Adrenal gland (tissue), 12 donors: ENCODE results near the gene HDAC4. TPM values are rescaled to one million over a fixed set of nuclear protein-coding genes. Genes with fewer than 3 reads are reported as not detected.

Source experiments
- DNase-seq, 7 donors: peaks; one replicate each; pipeline ENCODE4 v3.0.0-alpha.2; 2019 to 2020
- H3K27ac ChIP-seq, 5 donors: fragments of 200-600 bp; sonication (generic) in 4 of 5; 1 replicate in 3 of 5; 2 replicates in 2 of 5; pipeline versions ENCODE4 v1.5.1 to v1.8.0; 2016 to 2020; ENCODE audit warnings: mild to moderate bottlenecking in 1 of 5
- H3K27me3 ChIP-seq: fragments of 200-600 bp; 2 replicates; pipeline ENCODE4 v1.8.0; 2021
- H3K36me3 ChIP-seq, 2 donors: fragments of 200-600 bp; replicated peaks in 1 of 2; 1 replicate in 1 of 2; 2 replicates in 1 of 2; pipeline versions ENCODE4 v1.5.1 to v1.8.0; 2018 to 2022
- H3K4me1 ChIP-seq, 2 donors: fragments of 200-600 bp; replicated peaks in 1 of 2; 1 replicate in 1 of 2; 2 replicates in 1 of 2; pipeline versions ENCODE4 v1.5.1 to v1.8.0; 2018 to 2021
- H3K4me3 ChIP-seq, 4 donors: fragments of 200-600 bp; sonication (generic) in 3 of 4; one replicate each; pipeline ENCODE4 v1.5.1; 2016 to 2018
- H3K9me3 ChIP-seq, 3 donors: fragments of 200-600 bp; sonication (generic) in 1 of 3; replicated peaks in 1 of 3; 1 replicate in 2 of 3; 2 replicates in 1 of 3; pipeline versions ENCODE4 v1.5.1 to v1.8.0; 2016 to 2021
- POLR2A ChIP-seq, 2 donors: fragments of 450-650 bp; IDR thresholded peaks; one replicate each; pipeline ENCODE4 v1.6.1; 2017; ENCODE audit warnings: antibody characterized with exemption in 2 of 2, mild to moderate bottlenecking in 2 of 2, moderate library complexity in 1 of 2
- WGBS, 4 donors: extraction: QIAGEN DNeasy Blood & Tissue Kit in 2 of 4; methylation state at CpG; one replicate each; pipeline versions ENCODE4 v1.1.5 to v1.1.7; 2013 to 2017; 5-methylcytosine and 5-hydroxymethylcytosine counted together
- intact Hi-C, 2 donors: fragments of 100-400 bp; cut with DNase I; formaldehyde crosslinking; loops; one replicate each; pipeline versions ENCODE4 v1.14.1 to v1.15.0; 2022 to 2023
- polyA plus RNA-seq, 3 donors: library from polyadenylated mRNA; stranded (reverse); fragments of 200-250 nt in 2 of 3; fragments of 350-450 nt in 1 of 3; fragmentation: Illumina TruSeq in 1 of 3; extraction: RNeasy Lipid Tissue Mini Kit (QIAGEN cat#74804) in 1 of 3; gene quantifications; one replicate each; pipeline ENCODE4 v1.2.3, GENCODE V29; 2013 to 2014
- total RNA-seq, 9 donors: library from RNA; depleted of rRNA in 4 of 9; stranded (reverse); fragments of >200 nt in 4 of 9; fragments of 120-200 nt in 1 of 9; fragmentation: NEBNext Ultra II Directional in 1 of 9; extraction: Animal tissue kit (Norgen Biotek cat#: 25700) in 1 of 9; gene quantifications; one replicate each; pipeline versions ENCODE4 v1.1.0 to v1.2.4, GENCODE V29; 2013 to 2023
- TF ChIP-seq, protein P1 (sequence below), 6 experiments: fragments of 450-650 bp in 4 of 6; fragments of 200-600 bp in 2 of 6; sonication (generic) in 1 of 6; IDR thresholded peaks; 1 replicate in 5 of 6; 2 replicates in 1 of 6; pipeline versions ENCODE4 v1.5.1 to v1.8.0; 2016 to 2021; ENCODE audit warnings: antibody characterized with exemption in 6 of 6, mild to moderate bottlenecking in 2 of 6, moderate library complexity in 1 of 6
- donor health status: healthy with polysubstance abuse.
- donor health status: Bipolar disorder and iron deficiency.
- donor health status: DM: yes; HTN: yes; CAD: no.
- donor health status: DM: no; HTN: no; CAD: no.
- donor health status: DM: no; HTN: no; CAD: no.
- donor health status: DM: yes; HTN: yes; CAD: no.

Gene HDAC4
- total and polyA plus RNA-seq, 12 donors, result 8.3 to 88.9 (median 28.7) TPM

DNA sequence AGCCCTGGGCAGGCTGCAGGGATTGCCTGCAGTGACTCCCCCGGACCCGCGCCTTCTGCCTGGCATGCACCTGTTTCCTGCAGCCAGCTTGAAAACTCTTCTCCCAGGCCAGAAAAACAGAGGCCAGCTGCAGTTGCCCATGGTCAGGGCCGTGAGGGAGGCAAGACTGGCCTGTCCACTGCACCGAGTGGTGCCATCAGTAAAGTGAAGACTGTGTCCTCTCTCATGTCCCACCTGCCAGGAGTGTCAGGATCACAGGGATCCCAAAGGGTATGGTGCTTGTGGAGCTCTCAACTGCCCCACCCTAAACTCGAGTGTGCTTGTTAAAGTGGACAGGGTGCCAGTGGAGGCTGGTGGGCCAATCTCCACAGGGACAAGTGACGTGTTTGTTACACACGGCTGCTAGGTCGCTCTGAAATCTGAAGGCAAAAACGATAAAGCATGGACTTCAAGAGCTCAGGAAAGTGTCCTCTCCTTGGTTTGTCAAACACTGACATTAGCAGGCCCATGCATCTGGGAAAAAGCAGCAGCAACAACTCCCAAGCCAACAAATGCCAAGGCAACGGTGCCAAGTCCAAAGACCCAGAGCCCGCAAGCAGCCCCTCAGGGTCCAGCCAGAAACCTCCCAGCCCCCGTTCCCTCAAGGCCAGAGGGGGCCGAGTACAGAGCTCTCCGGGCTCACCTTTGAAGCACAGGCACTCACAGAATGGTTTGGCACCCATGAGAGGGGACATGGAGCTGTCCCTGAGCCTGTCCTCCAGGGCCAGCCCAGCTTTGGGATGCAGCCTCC, 213.2 kb downstream of the HDAC4 start:
- H3K4me1 ChIP-seq, result no peaks in the 10 kb centered on the region
- intact Hi-C loops, result no loop called here
- H3K27me3 ChIP-seq, result no peaks in the 10 kb centered on the region
- no peak overlapping the region for H3K27ac ChIP-seq
- DNase-seq, result peak in 5 of 7 donors; percentile 6 to 40 (median 9)
- TF ChIP-seq, protein P1, sequence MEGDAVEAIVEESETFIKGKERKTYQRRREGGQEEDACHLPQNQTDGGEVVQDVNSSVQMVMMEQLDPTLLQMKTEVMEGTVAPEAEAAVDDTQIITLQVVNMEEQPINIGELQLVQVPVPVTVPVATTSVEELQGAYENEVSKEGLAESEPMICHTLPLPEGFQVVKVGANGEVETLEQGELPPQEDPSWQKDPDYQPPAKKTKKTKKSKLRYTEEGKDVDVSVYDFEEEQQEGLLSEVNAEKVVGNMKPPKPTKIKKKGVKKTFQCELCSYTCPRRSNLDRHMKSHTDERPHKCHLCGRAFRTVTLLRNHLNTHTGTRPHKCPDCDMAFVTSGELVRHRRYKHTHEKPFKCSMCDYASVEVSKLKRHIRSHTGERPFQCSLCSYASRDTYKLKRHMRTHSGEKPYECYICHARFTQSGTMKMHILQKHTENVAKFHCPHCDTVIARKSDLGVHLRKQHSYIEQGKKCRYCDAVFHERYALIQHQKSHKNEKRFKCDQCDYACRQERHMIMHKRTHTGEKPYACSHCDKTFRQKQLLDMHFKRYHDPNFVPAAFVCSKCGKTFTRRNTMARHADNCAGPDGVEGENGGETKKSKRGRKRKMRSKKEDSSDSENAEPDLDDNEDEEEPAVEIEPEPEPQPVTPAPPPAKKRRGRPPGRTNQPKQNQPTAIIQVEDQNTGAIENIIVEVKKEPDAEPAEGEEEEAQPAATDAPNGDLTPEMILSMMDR (IDR thresholded peaks at IDR 0.05), result no peak
- TF ChIP-seq POLR2A (IDR thresholded peaks at IDR 0.05), result no peak
- no peaks in the 10 kb centered on the region for H3K9me3 ChIP-seq
- WGBS, 4 donors, result 86 to 90% (median 89%) methylated on average over 10 to 15 of the region's 15 CpGs
- peaks cover 0 to 32% of the 10 kb centered on the region in 2 donors for H3K36me3 ChIP-seq
- no peak overlapping the region for H3K4me3 ChIP-seq

DNA sequence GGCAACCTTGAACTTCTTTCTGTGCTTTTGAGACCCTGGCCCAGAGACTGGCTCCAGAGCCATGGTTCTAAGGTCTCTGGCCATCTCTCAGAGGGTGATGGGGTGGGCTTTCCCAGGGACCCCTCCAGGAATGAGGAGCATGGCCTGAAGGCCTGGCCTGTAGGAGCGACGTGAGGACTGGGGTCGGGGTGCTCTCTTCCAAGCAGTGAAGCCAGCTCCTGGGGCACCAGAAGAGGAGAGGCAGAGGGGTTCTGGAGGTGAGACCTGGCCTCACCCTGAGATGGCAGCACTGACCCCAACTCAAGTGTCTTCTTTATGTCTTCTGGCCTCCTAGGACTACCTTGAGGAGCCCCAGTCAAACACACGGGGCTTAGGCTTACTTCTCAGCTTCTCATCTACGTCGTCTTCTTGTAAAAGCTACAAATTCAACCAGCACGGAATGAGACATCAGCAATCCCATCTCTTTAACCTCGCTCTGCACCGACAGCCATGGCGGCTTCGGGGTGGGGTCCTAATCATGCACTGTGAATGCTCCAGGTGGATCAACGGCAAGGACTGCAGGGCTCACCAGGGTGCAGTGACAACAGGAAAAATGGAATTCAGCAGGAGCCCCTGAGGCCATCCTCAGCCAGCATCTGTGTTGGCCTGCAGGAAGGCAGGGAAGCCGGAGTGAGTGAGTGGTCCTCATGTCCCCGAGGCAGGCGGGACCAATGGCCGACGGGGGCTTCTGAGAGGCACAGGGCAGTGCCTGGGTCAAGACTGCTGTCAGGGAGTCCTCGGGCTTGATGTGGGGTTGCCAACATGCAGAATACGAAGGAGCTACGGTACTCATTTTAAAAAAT, 214.1 kb downstream of the HDAC4 start:
- no peaks in the 10 kb centered on the region for H3K9me3 ChIP-seq
- no peak overlapping the region for H3K27ac ChIP-seq
- intact Hi-C loops, result no loop called here
- WGBS, 4 donors, result 91 to 98% (median 97%) methylated on average over 19 to 20 of the region's 20 CpGs
- H3K27me3 ChIP-seq, result no peaks in the 10 kb centered on the region
- TF ChIP-seq, protein P1 (IDR thresholded peaks at IDR 0.05), result no peak
- no peak for TF ChIP-seq POLR2A (IDR thresholded peaks at IDR 0.05)
- no peak overlapping the region for H3K4me3 ChIP-seq
- H3K4me1 ChIP-seq, result no peaks in the 10 kb centered on the region
- DNase-seq, result peak in 5 of 7 donors; percentile 7 to 39 (median 12)
- peaks cover 0 to 36% of the 10 kb centered on the region in 2 donors for H3K36me3 ChIP-seq

DNA sequence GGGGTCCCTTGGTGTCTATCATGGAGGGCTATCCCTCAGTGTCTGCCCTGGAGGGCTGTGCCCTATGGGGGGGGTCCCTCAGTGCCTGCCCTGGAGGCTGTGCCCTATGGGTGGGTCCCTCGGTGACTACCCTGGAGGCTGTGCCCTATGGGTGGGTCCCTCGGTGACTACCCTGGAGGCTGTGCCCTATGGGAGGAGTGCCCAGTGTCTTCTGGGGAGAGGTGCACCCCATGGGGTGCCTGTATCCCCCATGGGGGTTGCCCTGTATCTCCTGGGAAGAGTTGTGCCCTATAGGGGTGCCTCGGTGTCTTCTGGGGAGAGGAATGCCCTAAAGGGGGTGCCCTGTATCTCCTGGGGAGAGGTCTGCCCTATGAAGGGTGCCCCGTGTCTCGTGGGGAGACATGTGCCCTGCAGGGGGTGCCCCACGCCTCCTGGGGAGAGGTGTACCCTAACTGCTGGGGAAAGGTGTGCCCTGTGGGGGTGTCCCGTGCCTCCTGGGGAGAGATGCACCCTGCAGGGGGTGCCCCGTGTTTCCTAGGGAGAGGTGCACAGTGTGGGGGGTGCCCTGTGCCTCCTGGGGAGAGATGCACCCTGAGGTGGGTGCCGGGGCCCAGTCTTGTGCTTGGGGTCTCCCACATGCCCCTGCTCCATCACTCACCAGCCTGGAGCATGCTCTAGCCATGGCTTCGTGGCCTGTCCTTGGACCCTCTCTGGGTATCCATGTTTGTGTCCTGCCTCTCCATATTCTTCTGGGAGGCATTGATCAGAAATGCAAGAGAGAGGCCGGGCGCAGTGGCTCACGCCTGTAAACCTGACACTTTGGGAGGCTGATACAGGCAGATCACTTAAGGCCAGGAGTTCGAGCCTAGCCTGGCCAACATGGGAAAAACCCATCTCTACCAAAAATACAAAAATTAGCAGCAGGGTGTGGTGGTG, 215.6 kb downstream of the HDAC4 start:
- Histone ChIP-seq H3K4me3 (no peak overlapping the region), H3K27me3 (no peaks in the 10 kb centered on the region), H3K9me3 (no peaks in the 10 kb centered on the region), H3K36me3 (peaks cover 0 to 36% of the 10 kb centered on the region in 2 donors), H3K27ac (no peak overlapping the region), H3K4me1 (no peaks in the 10 kb centered on the region)
- TF ChIP-seq POLR2A (IDR thresholded peaks at IDR 0.05), result no peak
- TF ChIP-seq, protein P1 (IDR thresholded peaks at IDR 0.05), result no peak
- intact Hi-C loops, result no loop called here
- DNase-seq, result peak in 6 of 7 donors; percentile 0 to 48 (median 10)
- WGBS, 4 donors, result 90 to 97% (median 93%) methylated on average over 5 to 14 of the region's 14 CpGs
